ENCODE measurements around the gene HYLS1.

DNA sequence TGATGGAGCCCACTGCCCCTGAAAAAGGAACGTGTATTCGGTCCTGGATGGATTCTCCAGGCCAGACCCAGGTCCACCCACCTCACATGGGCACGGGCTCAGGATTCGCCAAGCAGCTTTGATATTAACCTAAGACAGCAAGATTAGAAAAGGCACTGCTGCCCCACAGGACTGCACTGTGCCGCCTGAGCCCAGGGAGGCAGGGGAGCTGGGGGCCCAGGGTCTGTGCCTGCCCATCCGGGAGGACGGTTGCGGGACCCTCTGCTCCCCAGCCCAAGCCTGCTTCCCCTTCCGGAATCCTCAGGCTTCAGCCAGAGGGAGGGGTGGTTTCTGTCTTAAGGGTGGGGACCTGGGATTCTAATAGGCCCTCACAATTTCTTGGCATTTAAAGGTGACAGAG lies 44.8 kb downstream of the HYLS1 start:
- TF ChIP-seq SREBF2 (IDR thresholded peaks at IDR 0.05; ENCODE audit: low read length) (no peak), POLR2A (IDR thresholded peaks at IDR 0.05; ENCODE audit: low read depth, low read length) (no peak), POLR2AphosphoS5 (IDR thresholded peaks at IDR 0.05; ENCODE audit: low read length) (no peak)
- TF ChIP-seq, protein P1, sequence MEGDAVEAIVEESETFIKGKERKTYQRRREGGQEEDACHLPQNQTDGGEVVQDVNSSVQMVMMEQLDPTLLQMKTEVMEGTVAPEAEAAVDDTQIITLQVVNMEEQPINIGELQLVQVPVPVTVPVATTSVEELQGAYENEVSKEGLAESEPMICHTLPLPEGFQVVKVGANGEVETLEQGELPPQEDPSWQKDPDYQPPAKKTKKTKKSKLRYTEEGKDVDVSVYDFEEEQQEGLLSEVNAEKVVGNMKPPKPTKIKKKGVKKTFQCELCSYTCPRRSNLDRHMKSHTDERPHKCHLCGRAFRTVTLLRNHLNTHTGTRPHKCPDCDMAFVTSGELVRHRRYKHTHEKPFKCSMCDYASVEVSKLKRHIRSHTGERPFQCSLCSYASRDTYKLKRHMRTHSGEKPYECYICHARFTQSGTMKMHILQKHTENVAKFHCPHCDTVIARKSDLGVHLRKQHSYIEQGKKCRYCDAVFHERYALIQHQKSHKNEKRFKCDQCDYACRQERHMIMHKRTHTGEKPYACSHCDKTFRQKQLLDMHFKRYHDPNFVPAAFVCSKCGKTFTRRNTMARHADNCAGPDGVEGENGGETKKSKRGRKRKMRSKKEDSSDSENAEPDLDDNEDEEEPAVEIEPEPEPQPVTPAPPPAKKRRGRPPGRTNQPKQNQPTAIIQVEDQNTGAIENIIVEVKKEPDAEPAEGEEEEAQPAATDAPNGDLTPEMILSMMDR (IDR thresholded peaks at IDR 0.05 in 2 of 3, conservative IDR thresholded peaks at IDR 0.05 in 1 of 3; ENCODE audit: control insufficient read depth in 2 of 3, extremely low read depth in 1 of 3, insufficient read depth in 1 of 3, low read depth in 3 of 3, low read length in 3 of 3): no peak
- TF ChIP-seq, protein P2, sequence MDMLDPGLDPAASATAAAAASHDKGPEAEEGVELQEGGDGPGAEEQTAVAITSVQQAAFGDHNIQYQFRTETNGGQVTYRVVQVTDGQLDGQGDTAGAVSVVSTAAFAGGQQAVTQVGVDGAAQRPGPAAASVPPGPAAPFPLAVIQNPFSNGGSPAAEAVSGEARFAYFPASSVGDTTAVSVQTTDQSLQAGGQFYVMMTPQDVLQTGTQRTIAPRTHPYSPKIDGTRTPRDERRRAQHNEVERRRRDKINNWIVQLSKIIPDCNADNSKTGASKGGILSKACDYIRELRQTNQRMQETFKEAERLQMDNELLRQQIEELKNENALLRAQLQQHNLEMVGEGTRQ (IDR thresholded peaks at IDR 0.05; ENCODE audit: borderline replicate concordance, low read depth, low read length): no peak
